DND-41 (cell line): ENCODE results near the gene UBA52.

Experiments
- EZH2 ChIP-seq: IDR thresholded peaks from 3 replicates; pipeline ENCODE4 v1.6.1; 2012; ENCODE audit warnings: borderline replicate concordance, low read depth, mild to moderate bottlenecking, moderate library complexity, low read length, inconsistent platforms; ENCODE audit not compliant: severe bottlenecking
- TF ChIP-seq, protein P1 (sequence below): IDR thresholded peaks from 2 replicates; pipeline ENCODE4 v1.5.1; 2012; ENCODE audit warnings: borderline replicate concordance, low read length, moderate library complexity, mild to moderate bottlenecking; ENCODE audit not compliant: poor library complexity, severe bottlenecking; ENCODE audit errors: extremely low read depth

DNA sequence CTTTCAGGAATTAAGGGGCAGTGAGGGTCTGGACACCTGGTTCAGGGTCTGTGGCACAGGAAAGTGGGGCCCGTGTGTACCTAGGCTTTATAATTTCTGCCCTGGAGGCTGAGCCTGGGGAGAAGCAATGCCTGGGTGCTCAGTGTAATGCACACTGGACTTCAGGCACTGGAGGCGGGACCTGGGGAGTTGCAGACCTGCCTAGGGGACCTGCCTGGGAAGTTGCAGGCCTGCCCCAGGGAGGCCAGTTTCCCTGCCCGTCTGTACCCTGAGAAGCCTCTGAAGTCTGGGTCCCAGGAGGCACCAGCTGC is 38.5 kb downstream of the UBA52 start:
- TF ChIP-seq, protein P1, sequence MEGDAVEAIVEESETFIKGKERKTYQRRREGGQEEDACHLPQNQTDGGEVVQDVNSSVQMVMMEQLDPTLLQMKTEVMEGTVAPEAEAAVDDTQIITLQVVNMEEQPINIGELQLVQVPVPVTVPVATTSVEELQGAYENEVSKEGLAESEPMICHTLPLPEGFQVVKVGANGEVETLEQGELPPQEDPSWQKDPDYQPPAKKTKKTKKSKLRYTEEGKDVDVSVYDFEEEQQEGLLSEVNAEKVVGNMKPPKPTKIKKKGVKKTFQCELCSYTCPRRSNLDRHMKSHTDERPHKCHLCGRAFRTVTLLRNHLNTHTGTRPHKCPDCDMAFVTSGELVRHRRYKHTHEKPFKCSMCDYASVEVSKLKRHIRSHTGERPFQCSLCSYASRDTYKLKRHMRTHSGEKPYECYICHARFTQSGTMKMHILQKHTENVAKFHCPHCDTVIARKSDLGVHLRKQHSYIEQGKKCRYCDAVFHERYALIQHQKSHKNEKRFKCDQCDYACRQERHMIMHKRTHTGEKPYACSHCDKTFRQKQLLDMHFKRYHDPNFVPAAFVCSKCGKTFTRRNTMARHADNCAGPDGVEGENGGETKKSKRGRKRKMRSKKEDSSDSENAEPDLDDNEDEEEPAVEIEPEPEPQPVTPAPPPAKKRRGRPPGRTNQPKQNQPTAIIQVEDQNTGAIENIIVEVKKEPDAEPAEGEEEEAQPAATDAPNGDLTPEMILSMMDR, result no peak
- TF ChIP-seq EZH2, result no peak
